ENCODE measurements around the gene TTBK1. TPM values are rescaled to one million over a fixed set of nuclear protein-coding genes. Genes with fewer than 3 reads are reported as not detected.

The TTBK1 gene
- total RNA-seq, 1 experiment from 2014 or later: not detected

DNA sequence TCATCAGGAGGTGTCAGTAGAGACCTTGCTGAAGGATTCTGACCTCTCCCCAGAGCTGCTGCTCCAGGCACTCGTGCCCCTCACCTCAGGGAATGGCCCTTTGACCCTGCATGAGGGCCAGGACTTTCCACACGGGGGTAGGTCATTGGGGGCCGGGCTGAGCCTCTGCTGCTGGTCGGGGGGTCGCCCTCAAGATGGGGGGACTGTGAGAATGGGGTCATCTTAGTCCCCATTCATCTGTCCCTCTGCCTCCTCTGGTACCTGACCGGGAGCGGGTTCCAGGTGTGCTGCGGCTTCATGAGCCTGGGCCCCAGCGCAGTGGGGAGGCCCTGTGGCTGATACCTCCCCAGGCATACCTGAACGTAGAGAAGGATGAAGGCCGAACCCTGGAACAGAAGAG is 29.9 kb upstream of the TTBK1 start:
- ChIA-PET POLR2A (ENCODE audit: low non-redundant PET) (no interaction called here), CTCF (no interaction called here)
- H3K36me3 ChIP-seq (ENCODE audit: insufficient read depth, low read length, poor library complexity, severe bottlenecking): peaks cover 5% of the 10 kb centered on the region
- no peaks in the 10 kb centered on the region for H3K27me3 ChIP-seq (replicated peaks; ENCODE audit: insufficient read depth, low read depth, low read length, poor library complexity)
- H3K4me1 ChIP-seq (ENCODE audit: insufficient read depth, low read length, poor library complexity, severe bottlenecking): no peaks in the 10 kb centered on the region
- no peak overlapping the region for H3K4me3 ChIP-seq (ENCODE audit: low read depth, low read length, poor library complexity, severe bottlenecking)
- intact Hi-C loops (cut with micrococcal nuclease; ENCODE audit: unreplicated experiment): no loop called here
- BruUV-seq (replicated peaks): no TSS peak
- no peak for DNase-seq (ENCODE audit: low spot score)
- no peak overlapping the region for H3K27ac ChIP-seq (ENCODE audit: low read depth, low read length, poor library complexity, severe bottlenecking)
- TF ChIP-seq, protein P1, sequence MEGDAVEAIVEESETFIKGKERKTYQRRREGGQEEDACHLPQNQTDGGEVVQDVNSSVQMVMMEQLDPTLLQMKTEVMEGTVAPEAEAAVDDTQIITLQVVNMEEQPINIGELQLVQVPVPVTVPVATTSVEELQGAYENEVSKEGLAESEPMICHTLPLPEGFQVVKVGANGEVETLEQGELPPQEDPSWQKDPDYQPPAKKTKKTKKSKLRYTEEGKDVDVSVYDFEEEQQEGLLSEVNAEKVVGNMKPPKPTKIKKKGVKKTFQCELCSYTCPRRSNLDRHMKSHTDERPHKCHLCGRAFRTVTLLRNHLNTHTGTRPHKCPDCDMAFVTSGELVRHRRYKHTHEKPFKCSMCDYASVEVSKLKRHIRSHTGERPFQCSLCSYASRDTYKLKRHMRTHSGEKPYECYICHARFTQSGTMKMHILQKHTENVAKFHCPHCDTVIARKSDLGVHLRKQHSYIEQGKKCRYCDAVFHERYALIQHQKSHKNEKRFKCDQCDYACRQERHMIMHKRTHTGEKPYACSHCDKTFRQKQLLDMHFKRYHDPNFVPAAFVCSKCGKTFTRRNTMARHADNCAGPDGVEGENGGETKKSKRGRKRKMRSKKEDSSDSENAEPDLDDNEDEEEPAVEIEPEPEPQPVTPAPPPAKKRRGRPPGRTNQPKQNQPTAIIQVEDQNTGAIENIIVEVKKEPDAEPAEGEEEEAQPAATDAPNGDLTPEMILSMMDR (conservative IDR thresholded peaks at IDR 0.05; ENCODE audit: low read depth, low read length): no peak
- no peak for TF ChIP-seq EZH2 (IDR thresholded peaks at IDR 0.05; ENCODE audit: borderline replicate concordance, low read depth, low read length, poor library complexity, severe bottlenecking)
- no peaks in the 10 kb centered on the region for H3K9me3 ChIP-seq (ENCODE audit: low read depth, low read length, poor library complexity, severe bottlenecking)

DNA sequence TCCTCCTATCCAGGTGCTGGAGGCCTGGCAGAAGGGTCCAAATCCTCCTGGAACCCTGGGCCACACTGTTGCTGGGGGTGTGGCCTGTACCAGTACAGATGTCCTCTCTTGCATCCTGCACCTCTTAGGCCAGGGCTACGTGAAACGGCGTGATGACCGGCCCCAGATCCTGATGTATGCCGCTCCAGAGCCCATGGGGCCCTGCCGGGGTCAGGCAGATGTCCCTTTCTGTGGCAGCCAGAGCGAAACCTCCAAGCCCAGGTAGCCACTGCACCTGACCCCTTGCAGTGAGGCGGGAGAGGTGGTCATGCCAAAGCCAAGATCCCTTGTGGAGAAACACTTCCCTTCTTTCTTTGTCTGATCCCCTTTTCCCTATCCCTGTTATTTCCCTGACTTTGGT is 28.2 kb upstream of the TTBK1 start:
- POLR2A ChIA-PET (ENCODE audit: low non-redundant PET): no interaction called here

DNA sequence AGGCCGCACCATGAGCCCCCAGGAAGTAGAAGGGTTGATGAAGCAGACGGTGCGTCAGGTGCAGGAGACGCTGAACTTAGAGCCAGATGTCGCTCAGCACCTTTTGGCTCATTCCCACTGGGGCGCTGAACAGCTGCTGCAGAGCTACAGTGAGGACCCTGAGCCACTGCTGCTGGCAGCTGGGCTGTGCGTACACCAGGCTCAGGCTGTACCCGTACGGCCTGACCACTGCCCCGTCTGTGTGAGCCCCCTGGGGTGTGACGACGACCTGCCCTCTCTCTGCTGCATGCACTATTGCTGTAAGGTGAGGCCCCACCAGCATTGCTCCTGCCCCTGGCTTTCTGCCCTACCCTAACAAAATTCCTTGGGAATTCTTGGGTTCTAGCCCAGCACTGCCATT is 27.1 kb upstream of the TTBK1 start:
- intact Hi-C loops (cut with micrococcal nuclease; ENCODE audit: unreplicated experiment): no loop called here
- no peaks in the 10 kb centered on the region for H3K4me1 ChIP-seq (ENCODE audit: insufficient read depth, low read length, poor library complexity, severe bottlenecking)
- CTCF ChIA-PET: no interaction called here
- H3K36me3 ChIP-seq (ENCODE audit: insufficient read depth, low read length, poor library complexity, severe bottlenecking): peaks cover 5% of the 10 kb centered on the region
- no peaks in the 10 kb centered on the region for H3K27me3 ChIP-seq (replicated peaks; ENCODE audit: insufficient read depth, low read depth, low read length, poor library complexity)
- no peak overlapping the region for H3K4me3 ChIP-seq (ENCODE audit: low read depth, low read length, poor library complexity, severe bottlenecking)
- no peak for DNase-seq (ENCODE audit: low spot score)
- no TSS peak for BruUV-seq (replicated peaks)
- POLR2A ChIA-PET (ENCODE audit: low non-redundant PET): no interaction called here
- H3K9me3 ChIP-seq (ENCODE audit: low read depth, low read length, poor library complexity, severe bottlenecking): no peaks in the 10 kb centered on the region
- no peak overlapping the region for H3K27ac ChIP-seq (ENCODE audit: low read depth, low read length, poor library complexity, severe bottlenecking)
- TF ChIP-seq, protein P1 (conservative IDR thresholded peaks at IDR 0.05; ENCODE audit: low read depth, low read length): no peak
- no peak for TF ChIP-seq EZH2 (IDR thresholded peaks at IDR 0.05; ENCODE audit: borderline replicate concordance, low read depth, low read length, poor library complexity, severe bottlenecking)

More for the DNA sequence above, 28.2 kb upstream of the TTBK1 start:
- H3K4me1 ChIP-seq (ENCODE audit: insufficient read depth, low read length, poor library complexity, severe bottlenecking): no peaks in the 10 kb centered on the region
- CTCF ChIA-PET: no interaction called here
- no peaks in the 10 kb centered on the region for H3K27me3 ChIP-seq (replicated peaks; ENCODE audit: insufficient read depth, low read depth, low read length, poor library complexity)
- DNase-seq (ENCODE audit: low spot score): no peak
- TF ChIP-seq EZH2 (IDR thresholded peaks at IDR 0.05; ENCODE audit: borderline replicate concordance, low read depth, low read length, poor library complexity, severe bottlenecking): no peak
- TF ChIP-seq, protein P1 (conservative IDR thresholded peaks at IDR 0.05; ENCODE audit: low read depth, low read length): no peak
- peaks cover 5% of the 10 kb centered on the region for H3K36me3 ChIP-seq (ENCODE audit: insufficient read depth, low read length, poor library complexity, severe bottlenecking)
- intact Hi-C loops (cut with micrococcal nuclease; ENCODE audit: unreplicated experiment): no loop called here
- H3K4me3 ChIP-seq (ENCODE audit: low read depth, low read length, poor library complexity, severe bottlenecking): no peak overlapping the region
- H3K27ac ChIP-seq (ENCODE audit: low read depth, low read length, poor library complexity, severe bottlenecking): no peak overlapping the region
- BruUV-seq (replicated peaks): no TSS peak
- no peaks in the 10 kb centered on the region for H3K9me3 ChIP-seq (ENCODE audit: low read depth, low read length, poor library complexity, severe bottlenecking)

Measured in A673 (cell line).